Measurements from ENCODE around the gene SNRPD2.

SNRPD2 gene

DNA sequence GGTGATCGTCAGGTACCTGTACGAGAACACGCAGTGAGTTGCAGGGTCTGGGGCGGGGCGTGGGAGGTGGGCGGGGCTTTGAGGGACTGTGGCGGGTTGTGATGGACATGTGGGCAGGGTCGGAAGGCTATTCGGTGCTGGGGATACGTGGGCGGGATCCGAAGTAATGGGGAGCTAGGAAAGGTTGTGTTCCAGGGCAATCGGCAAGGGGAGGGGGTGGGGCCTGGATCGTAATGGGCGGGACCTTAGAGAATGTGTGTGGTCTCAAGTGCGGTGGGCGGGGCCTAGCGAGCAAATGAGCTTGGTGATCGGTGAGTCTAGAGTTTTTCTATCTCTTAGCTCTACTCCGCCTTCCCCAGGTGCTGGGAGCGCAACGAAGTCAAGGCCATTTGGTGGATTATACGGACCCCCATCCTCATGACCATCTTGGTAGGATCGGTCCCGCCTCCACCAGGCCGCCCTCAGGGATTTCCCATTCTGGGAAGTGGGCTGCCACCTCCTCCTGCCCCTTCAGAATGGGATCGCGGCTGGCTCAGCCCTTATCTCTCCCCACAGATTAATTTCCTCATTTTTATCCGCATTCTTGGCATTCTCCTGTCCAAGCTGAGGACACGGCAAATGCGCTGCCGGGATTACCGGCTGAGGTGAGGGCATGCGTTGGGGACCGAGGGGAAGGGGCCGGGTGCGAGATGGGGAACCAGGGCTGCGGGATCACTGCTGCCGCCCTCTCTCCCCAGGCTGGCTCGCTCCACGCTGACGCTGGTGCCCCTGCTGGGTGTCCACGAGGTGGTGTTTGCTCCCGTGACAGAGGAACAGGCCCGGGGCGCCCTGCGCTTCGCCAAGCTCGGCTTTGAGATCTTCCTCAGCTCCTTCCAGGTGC is 14.2 kb downstream of the SNRPD2 start:
- H3K4me3 ChIP-seq (replicated peaks; ENCODE audit: low read depth, low read length) = peak overlapping the region; percentile 14; the same call in 1 of the 2 replicates
- DNase-seq (ENCODE audit: extremely low read depth, low read depth) = no peak
- TF ChIP-seq CTCF (IDR thresholded peaks at IDR 0.05; ENCODE audit: low read depth, low read length, missing control alignments) = no peak

DNA sequence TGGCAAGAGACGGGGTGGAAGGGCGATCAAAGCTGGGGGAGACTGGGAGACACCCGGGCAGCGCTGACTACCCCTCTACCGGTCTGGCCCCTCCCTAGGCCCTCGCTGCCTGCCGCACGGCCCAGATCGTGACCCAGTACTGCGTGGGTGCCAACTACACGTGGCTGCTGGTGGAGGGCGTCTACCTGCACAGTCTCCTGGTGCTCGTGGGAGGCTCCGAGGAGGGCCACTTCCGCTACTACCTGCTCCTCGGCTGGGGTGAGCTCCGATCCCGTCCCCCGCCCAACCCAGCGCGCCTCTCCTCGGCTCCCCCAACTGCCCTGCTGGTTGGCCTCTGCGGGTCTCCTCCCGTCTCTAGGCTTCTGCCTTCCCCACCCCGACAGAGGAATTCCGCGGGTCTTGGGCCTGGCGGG is 14.9 kb downstream of the SNRPD2 start:
- H3K4me3 ChIP-seq (replicated peaks; ENCODE audit: low read depth, low read length) = peak overlapping the region; percentile 13; the same call in 1 of the 2 replicates
- DNase-seq (ENCODE audit: extremely low read depth, low read depth) = no peak
- no peak for TF ChIP-seq CTCF (IDR thresholded peaks at IDR 0.05; ENCODE audit: low read depth, low read length, missing control alignments)

GRCh38 chr19:45674946-45675345 is 16.8 kb downstream of the SNRPD2 start:
- TF ChIP-seq CTCF (IDR thresholded peaks at IDR 0.05; ENCODE audit: low read depth, low read length, missing control alignments) = no peak
- H3K4me3 ChIP-seq (replicated peaks; ENCODE audit: low read depth, low read length) = no peak overlapping the region
- DNase-seq (ENCODE audit: extremely low read depth, low read depth) = no peak

DNA sequence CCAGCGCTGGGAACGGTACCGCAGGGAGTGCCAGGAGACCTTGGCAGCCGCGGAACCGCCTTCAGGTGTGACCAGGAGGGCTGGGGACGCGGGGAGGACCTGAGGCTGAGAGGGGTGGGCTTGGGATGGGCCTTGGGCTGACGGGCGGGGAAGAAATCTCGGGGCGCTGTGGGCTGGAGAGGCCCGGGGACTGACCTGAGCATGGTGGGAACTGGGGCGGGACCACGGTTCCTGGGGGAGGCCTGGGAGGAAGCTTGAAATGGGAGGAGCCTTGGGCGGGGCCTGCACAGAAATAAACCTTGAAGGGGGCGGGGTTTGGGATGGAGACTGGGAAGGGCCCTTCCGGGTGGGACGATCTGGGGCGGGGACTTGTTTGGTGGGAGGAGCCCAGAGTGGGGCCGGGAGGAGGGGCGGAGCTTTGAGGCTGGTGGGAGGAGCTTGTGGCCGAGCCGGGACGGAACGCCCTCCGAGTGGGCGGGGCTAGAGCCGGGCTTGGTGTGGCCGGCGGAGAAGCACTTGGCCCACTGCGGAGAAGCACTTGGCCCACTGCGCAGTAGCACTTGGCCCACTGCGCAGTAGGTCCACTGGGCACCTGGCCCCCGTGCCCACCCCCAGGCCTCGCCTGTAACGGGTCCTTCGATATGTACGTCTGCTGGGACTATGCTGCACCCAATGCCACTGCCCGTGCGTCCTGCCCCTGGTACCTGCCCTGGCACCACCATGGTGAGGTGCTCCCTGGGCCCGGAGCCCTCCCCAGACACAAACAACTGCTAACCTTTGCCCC is 20.9 kb downstream of the SNRPD2 start:
- DNase-seq (ENCODE audit: extremely low read depth, low read depth) = no peak
- TF ChIP-seq CTCF (IDR thresholded peaks at IDR 0.05; ENCODE audit: low read depth, low read length, missing control alignments) = no peak
- H3K4me3 ChIP-seq (replicated peaks; ENCODE audit: low read depth, low read length) = no peak overlapping the region

- H3K4me3 ChIP-seq (replicated peaks; ENCODE audit: low read depth, low read length) = peak overlapping the region; percentile 31
- no peak for TF ChIP-seq CTCF (IDR thresholded peaks at IDR 0.05; ENCODE audit: low read depth, low read length, missing control alignments)
- no peak for DNase-seq (ENCODE audit: extremely low read depth, low read depth)
These were observed 23.3 kb downstream of the SNRPD2 start for GRCh38 chr19:45668342-45668871.

DNA sequence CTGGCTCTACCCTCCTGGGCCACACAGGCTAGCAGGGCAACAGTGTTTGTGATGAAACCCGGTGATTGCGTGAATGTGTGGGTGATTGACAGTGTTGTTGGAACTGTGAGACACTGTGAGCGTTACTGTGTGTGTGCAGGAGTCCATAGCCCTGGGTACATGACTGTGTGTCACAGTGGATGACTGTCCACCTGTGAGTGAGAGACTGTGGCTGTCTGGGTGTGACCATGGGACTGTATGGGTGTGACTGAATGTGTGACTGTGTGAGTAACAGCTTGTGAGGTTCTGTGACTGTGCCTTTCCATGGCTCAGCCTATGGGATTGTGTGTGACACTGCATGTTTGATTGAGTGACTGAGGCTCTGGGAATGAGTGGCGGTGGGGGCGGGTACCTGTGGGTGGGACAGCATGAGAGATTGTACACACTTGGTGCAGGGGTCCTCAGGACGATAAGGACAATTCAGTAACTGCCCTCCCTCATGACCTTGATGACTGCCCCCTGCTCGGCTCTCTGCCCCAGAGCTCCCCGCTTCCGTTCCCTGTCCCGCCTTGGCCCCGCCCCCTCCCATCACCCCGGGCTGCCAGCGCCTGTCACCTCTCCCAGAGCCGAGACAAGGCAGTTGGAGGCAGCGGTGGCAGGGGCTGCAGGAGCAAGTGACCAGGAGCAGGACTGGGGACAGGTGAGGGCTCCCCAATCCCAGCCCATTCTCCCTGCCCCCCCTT is 24.0 kb downstream of the SNRPD2 start, which contains the start of gene GIPR:
Gene GIPR (plus strand): TSS at position 602 of the 722 bp plus-strand sequence. CDS start 1,300 bp downstream, outside the sequence.
- no peak for DNase-seq (ENCODE audit: extremely low read depth, low read depth)
- TF ChIP-seq CTCF (IDR thresholded peaks at IDR 0.05; ENCODE audit: low read depth, low read length, missing control alignments) = no peak
- peak within 1 kb of the TSS; percentile 31 for H3K4me3 ChIP-seq (replicated peaks; ENCODE audit: low read depth, low read length)

Measured in HFF-Myc (cell line).